ENCODE results near the gene RAP2B. TPM values are rescaled to one million over a fixed set of nuclear protein-coding genes. Genes with fewer than 3 reads are reported as not detected.

RAP2B gene
- polyA plus RNA-seq, 1 donor, result 5.2 TPM

GRCh38 chr3:153169793-153170383 lies 7.9 kb downstream of the RAP2B start:
- DNase-seq, result no peak
- Histone ChIP-seq H3K4me3 (ENCODE audit: low read length) (no peak overlapping the region), H3K9me3 (ENCODE audit: control insufficient read depth, low read depth, low read length) (no peaks in the 10 kb centered on the region), H3K27me3 (ENCODE audit: control insufficient read depth, insufficient read depth, low read length) (no peaks in the 10 kb centered on the region), H3K36me3 (ENCODE audit: control insufficient read depth, insufficient read depth, low read length) (no peaks in the 10 kb centered on the region), H3K27ac (ENCODE audit: low read length) (no peak overlapping the region), H3K4me1 (ENCODE audit: control insufficient read depth, insufficient read depth, low read length) (peaks cover 4% of the 10 kb centered on the region)
- 100% methylated on average over 1 of the region's 2 CpGs for WGBS (ENCODE audit: insufficient coverage, low lambda C conversion rate)

DNA sequence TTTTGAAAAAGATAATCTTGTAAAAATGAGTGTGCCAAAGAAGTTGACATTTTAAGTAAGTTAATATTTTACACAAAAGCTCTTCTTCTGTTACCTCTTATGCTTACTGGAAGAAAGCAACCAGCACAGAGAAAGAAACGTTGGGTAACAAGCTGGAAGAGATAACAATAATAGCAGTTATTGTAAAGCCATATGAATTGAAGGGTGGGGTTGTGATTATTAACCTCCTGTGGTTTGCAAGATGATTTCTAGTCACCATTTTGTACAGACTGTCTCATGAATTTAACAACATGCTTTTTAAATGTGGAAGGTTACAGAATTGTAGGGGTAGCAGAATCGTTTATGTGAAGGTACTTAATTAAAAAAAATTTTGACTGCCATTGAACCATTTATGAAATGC lies 9.2 kb downstream of the RAP2B start:
- Histone ChIP-seq H3K27me3 (ENCODE audit: control insufficient read depth, insufficient read depth, low read length) (no peaks in the 10 kb centered on the region), H3K4me1 (ENCODE audit: control insufficient read depth, insufficient read depth, low read length) (peaks cover 3% of the 10 kb centered on the region), H3K36me3 (ENCODE audit: control insufficient read depth, insufficient read depth, low read length) (no peaks in the 10 kb centered on the region), H3K9me3 (ENCODE audit: control insufficient read depth, low read depth, low read length) (no peaks in the 10 kb centered on the region), H3K27ac (ENCODE audit: low read length) (no peak overlapping the region), H3K4me3 (ENCODE audit: low read length) (no peak overlapping the region)
- WGBS (ENCODE audit: insufficient coverage, low lambda C conversion rate), result 100% methylated on average over 1 of the region's 2 CpGs
- no peak for DNase-seq

DNA sequence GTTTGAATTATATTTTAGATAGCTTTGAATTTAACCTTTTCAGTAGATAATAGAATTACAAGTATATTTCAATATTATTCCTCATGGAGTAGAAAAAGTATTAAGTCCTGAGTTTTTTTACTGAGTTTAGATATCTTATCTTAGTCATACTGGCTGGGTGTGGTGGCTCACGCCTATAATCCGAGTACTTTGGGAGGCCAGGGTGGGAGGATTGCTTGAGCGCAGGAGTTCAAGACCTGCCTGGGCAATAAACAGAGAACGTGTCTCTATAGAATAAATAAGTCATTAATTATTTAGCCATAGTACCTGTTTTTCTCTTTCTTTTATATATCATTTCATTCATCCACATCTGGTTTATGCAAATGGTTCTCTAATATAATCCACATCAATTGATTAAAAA lies 9.9 kb downstream of the RAP2B start:
- Histone ChIP-seq H3K9me3 (ENCODE audit: control insufficient read depth, low read depth, low read length) (no peaks in the 10 kb centered on the region), H3K27ac (ENCODE audit: low read length) (no peak overlapping the region), H3K4me3 (ENCODE audit: low read length) (no peak overlapping the region), H3K27me3 (ENCODE audit: control insufficient read depth, insufficient read depth, low read length) (no peaks in the 10 kb centered on the region), H3K36me3 (ENCODE audit: control insufficient read depth, insufficient read depth, low read length) (no peaks in the 10 kb centered on the region), H3K4me1 (ENCODE audit: control insufficient read depth, insufficient read depth, low read length) (peaks cover 3% of the 10 kb centered on the region)
- DNase-seq, result no peak
- WGBS (ENCODE audit: insufficient coverage, low lambda C conversion rate), result 37% methylated on average over 2 of the region's 4 CpGs

- Histone ChIP-seq H3K4me1 (ENCODE audit: control insufficient read depth, insufficient read depth, low read length) (peaks cover 3% of the 10 kb centered on the region), H3K9me3 (ENCODE audit: control insufficient read depth, low read depth, low read length) (no peaks in the 10 kb centered on the region), H3K27me3 (ENCODE audit: control insufficient read depth, insufficient read depth, low read length) (no peaks in the 10 kb centered on the region), H3K27ac (ENCODE audit: low read length) (no peak overlapping the region), H3K4me3 (ENCODE audit: low read length) (no peak overlapping the region), H3K36me3 (ENCODE audit: control insufficient read depth, insufficient read depth, low read length) (no peaks in the 10 kb centered on the region)
- no CpG with 5 or more reads among the region's 19 CpGs for WGBS (ENCODE audit: insufficient coverage, low lambda C conversion rate)
- DNase-seq, result peak; percentile 12 to 39
Observed at GRCh38 chr3:153172796-153173757, 11.1 kb downstream of the RAP2B start.

- Histone ChIP-seq H3K27me3 (ENCODE audit: control insufficient read depth, insufficient read depth, low read length) (no peaks in the 10 kb centered on the region), H3K27ac (ENCODE audit: low read length) (no peak overlapping the region), H3K9me3 (ENCODE audit: control insufficient read depth, low read depth, low read length) (no peaks in the 10 kb centered on the region), H3K4me3 (ENCODE audit: low read length) (no peak overlapping the region), H3K4me1 (ENCODE audit: control insufficient read depth, insufficient read depth, low read length) (peaks cover 3% of the 10 kb centered on the region), H3K36me3 (ENCODE audit: control insufficient read depth, insufficient read depth, low read length) (no peaks in the 10 kb centered on the region)
- 86% methylated on average over 1 of the region's 6 CpGs for WGBS (ENCODE audit: insufficient coverage, low lambda C conversion rate)
- DNase-seq, result no peak
Observed at GRCh38 chr3:153173758-153174516, 11.9 kb downstream of the RAP2B start.

DNA sequence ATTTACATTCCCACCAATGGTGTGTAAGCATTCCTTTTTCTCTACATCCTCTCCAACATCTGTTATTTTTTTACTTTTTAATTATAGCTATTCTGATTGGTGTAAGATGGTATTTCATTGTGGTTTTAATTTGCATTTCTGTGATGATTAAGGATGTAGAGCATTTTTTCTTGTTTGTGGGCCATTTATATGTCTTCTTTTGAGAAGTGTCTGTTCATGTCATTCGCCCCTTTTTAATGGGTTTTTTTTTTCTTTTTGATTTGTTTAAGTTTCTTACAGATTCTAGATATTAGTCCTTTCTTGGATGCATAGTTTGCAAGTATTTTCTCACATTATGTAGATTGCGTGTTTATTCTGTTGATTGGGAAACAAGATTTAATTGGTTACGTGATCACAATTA lies 14.2 kb downstream of the RAP2B start:
- H3K9me3 ChIP-seq (ENCODE audit: control insufficient read depth, low read depth, low read length), result no peaks in the 10 kb centered on the region
- H3K27ac ChIP-seq (ENCODE audit: low read length), result no peak overlapping the region
- H3K36me3 ChIP-seq (ENCODE audit: control insufficient read depth, insufficient read depth, low read length), result no peaks in the 10 kb centered on the region
- 100% methylated on average over 3 of the region's 3 CpGs for WGBS (ENCODE audit: insufficient coverage, low lambda C conversion rate)
- no peak for DNase-seq
- peaks cover 3% of the 10 kb centered on the region for H3K4me1 ChIP-seq (ENCODE audit: control insufficient read depth, insufficient read depth, low read length)
- H3K4me3 ChIP-seq (ENCODE audit: low read length), result no peak overlapping the region
- no peaks in the 10 kb centered on the region for H3K27me3 ChIP-seq (ENCODE audit: control insufficient read depth, insufficient read depth, low read length)

DNA sequence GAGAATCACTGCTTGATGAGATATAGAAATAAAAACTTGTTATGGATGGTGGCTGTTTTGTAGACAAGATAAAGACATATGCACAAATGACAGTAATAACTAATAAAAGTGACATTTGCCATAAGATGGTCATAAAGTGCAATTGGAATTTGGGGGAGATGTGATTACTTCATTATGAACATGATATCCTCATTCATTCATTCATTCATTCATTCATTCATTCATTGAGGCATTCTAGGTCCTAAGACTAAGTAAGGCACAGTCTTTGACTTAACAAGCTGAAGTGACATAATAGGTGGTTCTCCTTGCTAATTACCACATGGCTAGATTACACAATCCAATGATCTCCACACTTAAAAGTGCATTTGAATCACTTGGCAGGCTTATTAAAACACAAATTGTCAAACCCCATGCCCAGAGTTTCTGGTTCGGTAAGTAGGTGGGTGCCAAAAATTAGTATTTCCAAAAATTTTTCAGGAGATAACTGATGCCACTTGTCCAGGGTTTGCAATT lies 18.9 kb downstream of the RAP2B start:
- H3K4me1 ChIP-seq (ENCODE audit: control insufficient read depth, insufficient read depth, low read length), result no peaks in the 10 kb centered on the region
- H3K9me3 ChIP-seq (ENCODE audit: control insufficient read depth, low read depth, low read length), result no peaks in the 10 kb centered on the region
- no peaks in the 10 kb centered on the region for H3K27me3 ChIP-seq (ENCODE audit: control insufficient read depth, insufficient read depth, low read length)
- H3K36me3 ChIP-seq (ENCODE audit: control insufficient read depth, insufficient read depth, low read length), result no peaks in the 10 kb centered on the region
- WGBS (ENCODE audit: insufficient coverage, low lambda C conversion rate), result no CpG with 5 or more reads among the region's 1 CpG
- DNase-seq, result no peak
- H3K4me3 ChIP-seq (ENCODE audit: low read length), result no peak overlapping the region
- no peak overlapping the region for H3K27ac ChIP-seq (ENCODE audit: low read length)

- Histone ChIP-seq H3K36me3 (ENCODE audit: control insufficient read depth, insufficient read depth, low read length) (no peaks in the 10 kb centered on the region), H3K4me1 (ENCODE audit: control insufficient read depth, insufficient read depth, low read length) (no peaks in the 10 kb centered on the region), H3K4me3 (ENCODE audit: low read length) (no peak overlapping the region), H3K27me3 (ENCODE audit: control insufficient read depth, insufficient read depth, low read length) (no peaks in the 10 kb centered on the region), H3K27ac (ENCODE audit: low read length) (no peak overlapping the region), H3K9me3 (ENCODE audit: control insufficient read depth, low read depth, low read length) (no peaks in the 10 kb centered on the region)
- DNase-seq, result no peak
- WGBS (ENCODE audit: insufficient coverage, low lambda C conversion rate), result 93% methylated on average over 3 of the region's 6 CpGs
Observed at GRCh38 chr3:153182501-153183293, 20.7 kb downstream of the RAP2B start.

GRCh38 chr3:153190923-153191322 lies 28.9 kb downstream of the RAP2B start:
- H3K4me1 ChIP-seq (ENCODE audit: control insufficient read depth, insufficient read depth, low read length), result no peaks in the 10 kb centered on the region
- peaks cover 1% of the 10 kb centered on the region for H3K27me3 ChIP-seq (ENCODE audit: control insufficient read depth, insufficient read depth, low read length)
- no peak overlapping the region for H3K4me3 ChIP-seq (ENCODE audit: low read length)
- no peaks in the 10 kb centered on the region for H3K36me3 ChIP-seq (ENCODE audit: control insufficient read depth, insufficient read depth, low read length)
- WGBS (ENCODE audit: insufficient coverage, low lambda C conversion rate), result 75% methylated on average over 1 of the region's 2 CpGs
- no peak overlapping the region for H3K27ac ChIP-seq (ENCODE audit: low read length)
- DNase-seq, result no peak
- H3K9me3 ChIP-seq (ENCODE audit: control insufficient read depth, low read depth, low read length), result no peaks in the 10 kb centered on the region

GRCh38 chr3:153192327-153192726 lies 30.3 kb downstream of the RAP2B start:
- DNase-seq, result no peak
- no peaks in the 10 kb centered on the region for H3K36me3 ChIP-seq (ENCODE audit: control insufficient read depth, insufficient read depth, low read length)
- no peak overlapping the region for H3K27ac ChIP-seq (ENCODE audit: low read length)
- peaks cover 4% of the 10 kb centered on the region for H3K27me3 ChIP-seq (ENCODE audit: control insufficient read depth, insufficient read depth, low read length)
- H3K4me1 ChIP-seq (ENCODE audit: control insufficient read depth, insufficient read depth, low read length), result no peaks in the 10 kb centered on the region
- H3K4me3 ChIP-seq (ENCODE audit: low read length), result no peak overlapping the region
- no peaks in the 10 kb centered on the region for H3K9me3 ChIP-seq (ENCODE audit: control insufficient read depth, low read depth, low read length)

Data from large intestine (tissue), 3 donors.